HUES6 (cell line): ENCODE data around the gene WDR76.

ENCODE experiments used
- H3K27ac ChIP-seq: 2 replicates; pipeline ENCODE4 v1.7.0; 2013; ENCODE audit warnings: low read depth, mild to moderate bottlenecking, low read length, inconsistent platforms
- H3K27me3 ChIP-seq: 2 replicates; pipeline ENCODE4 v1.6.1; 2013; ENCODE audit warnings: low read length; ENCODE audit not compliant: control insufficient read depth, insufficient read depth
- H3K36me3 ChIP-seq: 2 replicates; pipeline ENCODE4 v1.6.1; 2013; ENCODE audit warnings: low read length; ENCODE audit not compliant: control insufficient read depth, insufficient read depth
- H3K4me1 ChIP-seq: 2 replicates; pipeline ENCODE4 v1.6.1; 2013; ENCODE audit warnings: low read length; ENCODE audit not compliant: control insufficient read depth, insufficient read depth
- H3K4me3 ChIP-seq: 2 replicates; pipeline ENCODE4 v1.5.1; 2013; ENCODE audit warnings: low read depth, low read length
- H3K9ac ChIP-seq: one replicate; pipeline ENCODE4 v1.6.1; 2013; ENCODE audit warnings: mild to moderate bottlenecking, low read length
- H3K9me3 ChIP-seq: 2 replicates; pipeline ENCODE4 v1.6.1; 2013; ENCODE audit warnings: low read depth, low read length; ENCODE audit not compliant: control insufficient read depth, insufficient read depth

Gene WDR76

DNA sequence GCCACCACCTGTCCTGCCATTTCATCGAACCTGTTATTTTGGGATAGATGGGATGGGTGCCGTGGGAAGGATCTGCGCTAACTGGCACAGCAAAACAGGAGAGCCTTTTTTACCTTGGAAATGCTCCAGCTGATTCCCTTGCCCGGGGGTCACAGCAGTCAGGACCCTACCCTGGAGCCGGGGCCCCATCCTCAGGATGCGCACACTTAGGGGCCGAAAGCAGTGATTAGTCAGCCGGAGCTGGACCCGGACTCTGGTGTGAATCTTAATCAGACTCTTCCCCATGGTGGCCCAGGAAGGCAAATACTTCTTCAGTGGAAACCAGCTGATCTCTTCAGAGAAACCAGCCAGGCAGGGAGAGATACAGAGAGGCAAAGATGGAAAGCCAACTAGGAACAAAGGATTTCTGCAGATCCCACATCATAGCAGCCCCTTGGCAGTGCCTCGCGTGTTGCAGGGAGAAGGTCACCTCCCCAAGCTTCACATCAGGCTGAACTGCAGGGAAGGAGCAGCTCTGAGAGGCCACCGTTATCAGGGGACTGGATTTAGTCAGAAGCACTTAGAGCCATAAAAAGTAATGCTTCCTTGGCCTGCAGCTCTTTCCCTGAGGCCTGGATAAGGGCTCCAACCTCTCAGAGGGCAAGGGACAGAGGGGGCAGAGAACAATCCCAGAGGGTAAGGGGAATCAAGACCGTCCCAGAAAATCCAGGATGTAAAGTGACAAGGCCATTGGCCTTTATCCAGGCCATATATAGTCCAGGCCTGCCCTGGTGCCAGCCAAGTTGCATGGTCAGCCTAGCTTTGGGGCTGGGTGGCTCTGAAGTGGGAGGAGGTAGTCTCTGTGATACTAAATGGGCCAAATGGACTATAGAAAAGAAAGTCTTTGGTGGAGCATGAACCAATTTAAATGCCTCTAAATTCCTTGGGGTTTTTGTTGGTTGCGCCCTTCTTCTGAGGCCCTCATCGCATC is 52.9 kb downstream of the WDR76 start:
- H3K27me3 ChIP-seq, result no peaks in the 10 kb centered on the region
- no peak overlapping the region for H3K9ac ChIP-seq
- no peaks in the 10 kb centered on the region for H3K9me3 ChIP-seq
- no peak overlapping the region for H3K4me3 ChIP-seq
- no peak overlapping the region for H3K27ac ChIP-seq
- peaks cover 8% of the 10 kb centered on the region; the same call in 1 of the 2 replicates for H3K4me1 ChIP-seq
- peaks cover 18% of the 10 kb centered on the region; the same call in 1 of the 2 replicates for H3K36me3 ChIP-seq

DNA sequence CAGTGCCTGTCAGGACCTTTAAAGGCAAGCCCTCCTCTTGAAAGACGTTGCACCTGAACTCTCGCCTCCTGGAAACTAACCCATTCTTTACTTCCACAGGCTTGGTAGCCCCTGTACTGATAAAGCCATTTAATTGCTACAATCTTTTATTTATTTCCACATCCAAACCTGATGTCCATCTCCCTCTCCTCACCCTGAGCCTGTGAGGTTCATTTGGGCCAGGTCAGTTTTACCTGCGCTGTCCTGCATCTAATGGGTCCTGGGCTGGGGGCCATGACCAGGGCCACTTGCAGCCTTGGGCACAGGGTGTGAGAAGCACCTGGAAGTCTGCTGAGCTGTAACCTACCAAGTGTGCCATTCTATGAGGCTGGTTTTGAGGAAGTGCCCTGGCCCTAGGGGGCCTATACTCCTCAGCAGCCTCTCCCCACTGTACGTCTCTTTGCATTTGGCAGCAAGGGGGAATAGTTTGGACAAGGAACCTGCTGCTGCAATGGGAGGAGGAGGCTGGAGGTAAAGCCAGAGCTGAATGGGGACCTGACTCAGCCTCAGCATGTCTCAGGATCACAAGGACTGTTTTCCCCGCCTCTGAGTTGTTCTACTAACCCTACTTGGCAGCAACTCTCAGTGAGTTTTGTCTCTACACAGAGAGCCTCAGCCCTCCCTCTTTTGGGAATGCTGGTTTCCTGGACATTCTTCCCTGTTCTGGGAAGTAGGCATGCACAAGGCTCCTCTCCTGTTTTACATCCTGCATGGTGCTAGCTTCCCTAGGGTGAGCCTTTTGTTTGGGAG is 53.8 kb downstream of the WDR76 start:
- Histone ChIP-seq H3K27me3 (no peaks in the 10 kb centered on the region), H3K9ac (no peak overlapping the region), H3K9me3 (no peaks in the 10 kb centered on the region), H3K4me3 (no peak overlapping the region), H3K27ac (no peak overlapping the region), H3K36me3 (peaks cover 18% of the 10 kb centered on the region; the same call in 1 of the 2 replicates), H3K4me1 (peaks cover 8% of the 10 kb centered on the region; the same call in 1 of the 2 replicates)

DNA sequence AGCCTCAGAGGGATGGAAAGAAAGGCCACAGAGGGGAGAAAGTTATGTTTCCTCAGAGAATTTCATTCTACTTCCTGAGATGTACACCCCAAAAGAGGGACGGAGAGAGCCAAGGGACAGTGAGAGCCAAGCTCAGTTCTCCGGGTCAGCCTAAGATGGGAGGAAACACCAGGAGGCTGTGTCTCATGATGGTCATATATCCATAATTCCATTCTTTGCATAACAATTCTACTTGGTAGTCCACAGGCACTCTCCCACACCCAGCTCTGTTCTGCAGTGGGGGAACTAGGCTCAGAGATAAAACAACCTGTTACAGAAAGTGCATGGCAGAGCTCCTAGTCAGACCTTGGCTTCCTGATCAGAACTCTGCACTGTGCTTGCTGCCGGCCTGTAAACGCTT is 54.4 kb downstream of the WDR76 start:
- Histone ChIP-seq H3K27me3 (no peaks in the 10 kb centered on the region), H3K36me3 (peaks cover 18% of the 10 kb centered on the region; the same call in 1 of the 2 replicates), H3K4me1 (peaks cover 8% of the 10 kb centered on the region; the same call in 1 of the 2 replicates)

DNA sequence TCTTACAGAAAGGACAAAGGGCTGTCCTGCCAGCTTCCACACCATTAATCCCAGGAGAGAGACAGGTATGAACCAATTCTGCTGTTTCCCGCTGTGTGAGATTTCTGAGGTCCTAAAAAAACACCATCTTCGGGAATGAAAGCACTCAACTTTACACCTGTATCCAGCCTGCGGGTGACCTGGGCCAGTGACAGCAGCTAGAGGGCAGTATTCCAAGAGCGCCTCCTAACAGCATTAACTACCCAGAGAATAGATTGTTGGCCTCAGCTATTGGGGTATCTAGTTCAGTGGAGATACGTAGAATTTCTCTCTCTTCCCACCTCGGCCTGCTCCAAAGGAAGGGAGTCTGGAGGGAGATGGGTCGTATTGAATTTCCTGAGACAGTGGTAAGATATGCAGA is 55.1 kb downstream of the WDR76 start:
- Histone ChIP-seq H3K4me1 (peaks cover 8% of the 10 kb centered on the region; the same call in 1 of the 2 replicates), H3K9me3 (no peaks in the 10 kb centered on the region), H3K4me3 (no peak overlapping the region), H3K27ac (no peak overlapping the region), H3K9ac (no peak overlapping the region), H3K36me3 (peaks cover 18% of the 10 kb centered on the region; the same call in 1 of the 2 replicates), H3K27me3 (no peaks in the 10 kb centered on the region)

More for the DNA sequence above, 54.4 kb downstream of the WDR76 start:
- Histone ChIP-seq H3K9ac (no peak overlapping the region), H3K27ac (no peak overlapping the region), H3K4me3 (no peak overlapping the region), H3K9me3 (no peaks in the 10 kb centered on the region)

DNA sequence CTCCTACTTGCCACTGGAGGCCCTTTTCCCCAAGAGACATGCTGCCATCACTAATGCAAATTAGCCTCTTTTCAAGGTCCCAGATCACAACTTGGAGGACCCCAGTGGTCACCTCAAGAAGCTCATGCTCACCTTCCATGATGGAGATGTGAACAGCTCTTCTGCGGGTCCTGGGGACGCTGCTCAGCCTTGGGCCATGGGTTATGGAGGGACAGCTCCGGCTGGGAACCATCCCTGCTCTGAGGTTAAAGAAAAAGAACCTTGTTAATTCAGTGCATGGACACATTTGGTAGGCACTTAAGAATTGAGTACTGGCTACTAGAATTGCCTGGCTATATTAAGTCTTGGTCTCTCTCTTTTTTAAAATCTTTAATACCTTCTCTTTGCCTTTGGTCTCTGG is 56.8 kb downstream of the WDR76 start:
- no peaks in the 10 kb centered on the region for H3K9me3 ChIP-seq
- no peak overlapping the region for H3K27ac ChIP-seq
- H3K9ac ChIP-seq, result no peak overlapping the region
- no peaks in the 10 kb centered on the region for H3K27me3 ChIP-seq
- H3K36me3 ChIP-seq, result peaks cover 14% of the 10 kb centered on the region; the same call in 1 of the 2 replicates
- no peak overlapping the region for H3K4me3 ChIP-seq
- H3K4me1 ChIP-seq, result peaks cover 8% of the 10 kb centered on the region; the same call in 1 of the 2 replicates

DNA sequence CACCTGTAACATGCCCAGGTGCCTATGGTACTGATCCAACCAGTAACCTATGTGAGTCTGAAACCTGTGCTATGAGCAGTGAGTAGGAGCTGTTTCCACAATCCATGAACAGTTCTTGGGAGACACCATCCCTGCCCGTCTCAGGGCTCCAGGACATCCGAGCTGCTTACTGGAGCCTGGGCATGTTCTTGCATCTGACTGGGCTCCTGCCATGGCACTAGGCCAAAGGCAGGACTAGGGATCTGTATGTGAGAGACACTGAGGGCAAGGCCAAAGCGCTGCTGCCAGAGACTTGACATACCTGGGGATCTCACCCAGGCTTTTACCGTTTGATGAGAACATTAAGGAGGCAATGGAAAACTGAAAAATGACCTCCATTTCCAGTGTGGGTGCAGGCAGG is 59.8 kb downstream of the WDR76 start:
- no peak overlapping the region for H3K9ac ChIP-seq
- H3K9me3 ChIP-seq, result no peaks in the 10 kb centered on the region
- H3K36me3 ChIP-seq, result peaks cover 10% of the 10 kb centered on the region; the same call in 1 of the 2 replicates
- no peak overlapping the region for H3K27ac ChIP-seq
- H3K4me1 ChIP-seq, result no peaks in the 10 kb centered on the region; the same call in 1 of the 2 replicates
- H3K4me3 ChIP-seq, result no peak overlapping the region
- no peaks in the 10 kb centered on the region for H3K27me3 ChIP-seq

DNA sequence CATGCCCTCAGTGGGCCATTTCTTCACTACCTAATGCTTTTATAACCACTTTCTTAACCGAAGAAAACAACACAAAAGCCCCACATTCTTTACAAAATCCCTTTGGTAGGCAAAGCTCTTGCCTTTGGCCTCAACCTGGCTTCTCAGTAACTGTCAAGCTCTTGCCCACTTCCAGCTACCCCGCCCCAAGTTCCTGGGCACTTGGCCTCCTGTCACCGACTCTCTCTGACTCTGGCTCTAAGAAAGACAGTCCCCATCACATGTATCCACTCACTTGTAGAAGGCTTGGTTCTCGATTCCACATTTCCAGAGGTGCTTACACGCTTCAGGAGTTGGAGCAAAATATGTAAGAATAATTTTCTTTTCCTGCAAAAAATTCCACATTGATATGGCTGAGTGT is 61.1 kb downstream of the WDR76 start:
- H3K27ac ChIP-seq, result no peak overlapping the region
- no peak overlapping the region for H3K4me3 ChIP-seq
- no peaks in the 10 kb centered on the region for H3K9me3 ChIP-seq
- H3K27me3 ChIP-seq, result no peaks in the 10 kb centered on the region
- H3K4me1 ChIP-seq, result no peaks in the 10 kb centered on the region; the same call in 1 of the 2 replicates
- H3K9ac ChIP-seq, result no peak overlapping the region
- H3K36me3 ChIP-seq, result peaks cover 14% of the 10 kb centered on the region

DNA sequence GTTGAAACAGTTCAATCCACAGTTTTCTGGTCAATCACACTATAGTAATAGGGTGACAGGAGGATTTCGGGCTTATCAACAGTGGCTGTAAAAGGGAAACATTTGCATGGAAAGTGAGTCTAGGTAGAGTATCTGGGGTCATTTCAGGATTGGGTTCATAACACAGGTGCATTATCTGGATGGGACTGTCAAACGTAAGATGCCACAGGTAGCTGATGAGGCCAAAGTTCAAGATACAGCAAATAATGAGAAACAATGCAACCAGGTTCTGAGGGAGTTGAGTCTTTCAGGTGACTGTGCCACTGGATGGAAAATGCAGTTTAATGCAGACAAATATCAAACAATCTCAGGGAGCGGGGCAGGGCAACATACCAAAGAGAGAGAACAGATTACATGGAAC is 62.2 kb downstream of the WDR76 start:
- no peaks in the 10 kb centered on the region for H3K27me3 ChIP-seq
- no peak overlapping the region for H3K27ac ChIP-seq
- H3K36me3 ChIP-seq, result peaks cover 7% of the 10 kb centered on the region
- H3K4me1 ChIP-seq, result no peaks in the 10 kb centered on the region; the same call in 1 of the 2 replicates
- no peak overlapping the region for H3K9ac ChIP-seq
- no peak overlapping the region for H3K4me3 ChIP-seq
- no peaks in the 10 kb centered on the region for H3K9me3 ChIP-seq

DNA sequence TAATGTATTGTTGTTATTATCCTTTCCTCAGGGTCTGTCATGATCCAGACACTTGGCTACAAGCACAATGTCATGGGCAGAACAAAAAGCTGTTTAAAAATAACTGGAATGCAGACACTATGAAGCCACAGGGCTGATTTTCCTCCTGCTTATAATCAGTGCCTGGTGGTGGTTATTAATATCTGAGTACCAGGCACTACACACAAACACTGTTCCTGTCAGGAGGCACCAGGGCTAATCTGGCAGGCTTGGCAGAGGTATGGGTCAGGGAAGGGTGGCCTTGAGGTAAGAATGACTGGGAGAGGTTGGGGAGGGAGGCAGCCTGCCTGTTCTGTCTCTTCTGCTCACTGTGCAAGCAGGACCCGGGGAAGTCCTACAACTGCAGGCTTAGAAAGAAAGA is 67.2 kb downstream of the WDR76 start:
- no peaks in the 10 kb centered on the region for H3K9me3 ChIP-seq

DNA sequence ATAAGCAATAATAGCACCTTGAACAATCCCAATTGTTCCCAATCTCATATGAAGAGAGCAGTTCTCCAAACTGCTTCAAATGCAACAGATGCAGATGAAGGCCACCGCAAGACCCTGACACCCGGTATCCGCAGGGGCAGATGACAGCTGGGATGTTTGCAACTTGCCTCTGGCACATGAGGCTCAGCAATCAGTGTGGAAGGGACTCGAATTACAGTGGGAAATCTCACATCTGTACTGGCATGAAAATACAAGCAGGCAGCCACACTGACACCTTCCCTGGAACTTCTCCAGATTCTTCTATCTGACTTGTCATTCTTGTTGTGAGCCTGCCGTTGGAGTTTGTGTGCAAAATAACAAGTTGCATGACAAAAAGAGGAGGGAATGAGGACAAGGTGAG is 68.8 kb downstream of the WDR76 start:
- no peaks in the 10 kb centered on the region for H3K27me3 ChIP-seq
- H3K4me1 ChIP-seq, result no peaks in the 10 kb centered on the region; the same call in 1 of the 2 replicates
- H3K9me3 ChIP-seq, result no peaks in the 10 kb centered on the region
- H3K4me3 ChIP-seq, result no peak overlapping the region
- H3K36me3 ChIP-seq, result peaks cover 4% of the 10 kb centered on the region
- no peak overlapping the region for H3K27ac ChIP-seq
- H3K9ac ChIP-seq, result no peak overlapping the region

More for the DNA sequence above, 67.2 kb downstream of the WDR76 start:
- no peaks in the 10 kb centered on the region for H3K27me3 ChIP-seq
- H3K9ac ChIP-seq, result no peak overlapping the region
- H3K4me3 ChIP-seq, result no peak overlapping the region
- H3K27ac ChIP-seq, result no peak overlapping the region
- no peaks in the 10 kb centered on the region; the same call in 1 of the 2 replicates for H3K4me1 ChIP-seq
- peaks cover 4% of the 10 kb centered on the region for H3K36me3 ChIP-seq
